Left hindlimb (tissue), 1 donor: Measurements from ENCODE around the gene UBE2G1.
A peak's percentile ranks its signal among the peaks of the same experiment; 100 is the strongest.

ENCODE experiments used
- DNase-seq: peaks from one replicate; pipeline ENCODE4 v3.0.0-alpha.2; 2018

The UBE2G1 gene

GRCh38 chr17:4246674-4247073 lies 119.8 kb downstream of the UBE2G1 start:
- DNase-seq = no peak

- no peak for DNase-seq
Observed at GRCh38 chr17:4241535-4241934, 124.9 kb downstream of the UBE2G1 start.

GRCh38 chr17:4236456-4236855 lies 130.0 kb downstream of the UBE2G1 start:
- no peak for DNase-seq

GRCh38 chr17:4235372-4236279 lies 130.8 kb downstream of the UBE2G1 start:
- DNase-seq = no peak

GRCh38 chr17:4234401-4234800 lies 132.1 kb downstream of the UBE2G1 start:
- no peak for DNase-seq

- DNase-seq = no peak
Observed at GRCh38 chr17:4233668-4234258, 132.7 kb downstream of the UBE2G1 start.

GRCh38 chr17:4232168-4232813 lies 134.2 kb downstream of the UBE2G1 start:
- DNase-seq = no peak

GRCh38 chr17:4229627-4230541 lies 136.6 kb downstream of the UBE2G1 start:
- DNase-seq = peak; percentile 64

- DNase-seq = no peak
Observed at GRCh38 chr17:4221899-4222659, 144.4 kb downstream of the UBE2G1 start.

- DNase-seq = no peak
Observed at GRCh38 chr17:4221163-4221562, 145.3 kb downstream of the UBE2G1 start.

GRCh38 chr17:4220655-4221054 lies 145.8 kb downstream of the UBE2G1 start:
- DNase-seq = no peak
